ENCODE results near the gene HPCAL1. TPM values are rescaled to one million over a fixed set of nuclear protein-coding genes. Genes with fewer than 3 reads are reported as not detected.
A peak's percentile ranks its signal among the peaks of the same experiment; 100 is the strongest.

The HPCAL1 gene
- total and polyA plus RNA-seq, 8 donors: 58.1 to 108 (median 72.1) TPM

DNA sequence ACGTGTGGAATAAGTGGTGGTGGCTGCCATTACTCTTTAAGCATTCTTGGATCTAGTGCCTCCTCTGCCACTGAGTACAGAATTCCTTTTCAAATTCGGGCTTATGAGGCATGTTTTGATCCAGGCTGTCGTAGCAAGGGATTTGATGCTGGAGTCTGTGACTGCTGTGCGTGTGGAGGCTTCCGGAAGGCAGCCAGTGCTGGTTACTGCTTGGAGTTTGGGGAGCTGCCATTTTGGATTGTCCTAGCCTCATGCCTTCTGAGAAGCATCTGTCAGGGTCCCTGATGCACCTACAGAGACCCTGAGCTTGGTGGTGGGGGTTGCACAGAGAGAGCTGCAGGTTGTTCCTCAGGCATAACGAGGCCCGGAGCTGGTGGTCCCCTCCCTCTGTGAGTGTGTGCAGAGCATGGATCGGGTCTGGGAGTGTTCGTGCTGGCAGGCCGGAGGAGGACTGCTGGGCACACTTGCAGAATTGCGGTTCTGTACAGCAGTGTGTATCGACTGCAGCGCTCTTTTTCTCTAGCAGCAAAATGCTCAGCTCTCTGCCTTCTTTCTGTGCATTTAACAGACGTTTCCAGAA is 7.7 kb downstream of the HPCAL1 start:
- Histone ChIP-seq H3K27me3 (no peaks in the 10 kb centered on the region), H3K4me3 (no peak overlapping the region), H3K4me1 (peaks cover 15 to 29% of the 10 kb centered on the region in 2 donors), H3K9me3 (no peaks in the 10 kb centered on the region), H3K27ac (no peak overlapping the region), H3K36me3 (no peaks in the 10 kb centered on the region)
- intact Hi-C loops (cut with DNase I): no loop called here
- DNase-seq (no peak), ATAC-seq (no peak)
- TF ChIP-seq, protein P1, sequence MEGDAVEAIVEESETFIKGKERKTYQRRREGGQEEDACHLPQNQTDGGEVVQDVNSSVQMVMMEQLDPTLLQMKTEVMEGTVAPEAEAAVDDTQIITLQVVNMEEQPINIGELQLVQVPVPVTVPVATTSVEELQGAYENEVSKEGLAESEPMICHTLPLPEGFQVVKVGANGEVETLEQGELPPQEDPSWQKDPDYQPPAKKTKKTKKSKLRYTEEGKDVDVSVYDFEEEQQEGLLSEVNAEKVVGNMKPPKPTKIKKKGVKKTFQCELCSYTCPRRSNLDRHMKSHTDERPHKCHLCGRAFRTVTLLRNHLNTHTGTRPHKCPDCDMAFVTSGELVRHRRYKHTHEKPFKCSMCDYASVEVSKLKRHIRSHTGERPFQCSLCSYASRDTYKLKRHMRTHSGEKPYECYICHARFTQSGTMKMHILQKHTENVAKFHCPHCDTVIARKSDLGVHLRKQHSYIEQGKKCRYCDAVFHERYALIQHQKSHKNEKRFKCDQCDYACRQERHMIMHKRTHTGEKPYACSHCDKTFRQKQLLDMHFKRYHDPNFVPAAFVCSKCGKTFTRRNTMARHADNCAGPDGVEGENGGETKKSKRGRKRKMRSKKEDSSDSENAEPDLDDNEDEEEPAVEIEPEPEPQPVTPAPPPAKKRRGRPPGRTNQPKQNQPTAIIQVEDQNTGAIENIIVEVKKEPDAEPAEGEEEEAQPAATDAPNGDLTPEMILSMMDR (IDR thresholded peaks at IDR 0.05): no peak

DNA sequence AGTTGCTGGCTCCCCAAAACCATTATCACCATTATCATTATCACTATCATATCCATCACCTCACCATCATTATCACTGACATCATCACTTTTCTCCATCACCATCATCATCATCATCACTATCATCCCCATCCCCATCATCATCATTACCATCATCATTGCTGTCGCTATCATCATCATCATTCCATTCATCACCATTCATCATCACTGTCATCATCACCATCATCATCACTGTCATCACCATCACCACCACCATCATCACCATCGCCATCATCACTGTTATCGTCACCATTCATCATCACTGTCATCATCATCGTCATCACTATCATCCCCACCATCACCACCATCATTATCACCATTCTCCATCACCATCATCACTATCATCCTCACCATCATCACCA is 9.0 kb downstream of the HPCAL1 start:
- H3K4me3 ChIP-seq: no peak overlapping the region
- H3K4me1 ChIP-seq: peaks cover 7 to 15% of the 10 kb centered on the region in 2 donors
- intact Hi-C loops (cut with DNase I): no loop called here
- H3K27ac ChIP-seq: no peak overlapping the region
- H3K36me3 ChIP-seq: no peaks in the 10 kb centered on the region
- DNase-seq: no peak
- H3K9me3 ChIP-seq: no peaks in the 10 kb centered on the region
- no peaks in the 10 kb centered on the region for H3K27me3 ChIP-seq
- TF ChIP-seq, protein P1 (IDR thresholded peaks at IDR 0.05): no peak
- ATAC-seq: no peak

DNA sequence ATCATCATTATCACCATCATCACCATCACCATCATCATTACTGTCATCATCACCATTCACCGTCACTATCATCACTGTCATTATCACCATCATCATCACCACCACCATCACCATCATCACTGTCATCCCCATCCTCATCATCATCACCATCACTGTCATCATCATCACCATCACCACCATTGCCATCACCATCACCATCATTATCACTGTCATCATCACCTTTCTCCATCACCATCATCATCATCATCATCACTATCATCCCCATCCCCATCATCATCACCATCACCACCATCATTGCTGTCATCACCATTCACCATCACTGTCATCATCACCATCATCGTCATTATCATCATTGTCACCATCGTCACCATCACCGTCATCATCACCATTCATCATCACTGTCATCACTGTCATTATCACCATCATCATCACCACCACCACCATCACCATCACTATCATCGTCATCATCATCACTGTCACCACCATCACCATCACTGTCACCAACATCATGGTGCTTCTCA is 9.8 kb downstream of the HPCAL1 start:
- DNase-seq (no peak), ATAC-seq (no peak)
- H3K36me3 ChIP-seq: no peaks in the 10 kb centered on the region
- no peaks in the 10 kb centered on the region for H3K27me3 ChIP-seq
- H3K9me3 ChIP-seq: no peaks in the 10 kb centered on the region
- no peak overlapping the region for H3K4me3 ChIP-seq
- H3K27ac ChIP-seq: no peak overlapping the region
- H3K4me1 ChIP-seq: peaks cover 3 to 8% of the 10 kb centered on the region in 2 donors
- TF ChIP-seq, protein P1 (IDR thresholded peaks at IDR 0.05): no peak
- intact Hi-C loops (cut with DNase I): no loop called here

DNA sequence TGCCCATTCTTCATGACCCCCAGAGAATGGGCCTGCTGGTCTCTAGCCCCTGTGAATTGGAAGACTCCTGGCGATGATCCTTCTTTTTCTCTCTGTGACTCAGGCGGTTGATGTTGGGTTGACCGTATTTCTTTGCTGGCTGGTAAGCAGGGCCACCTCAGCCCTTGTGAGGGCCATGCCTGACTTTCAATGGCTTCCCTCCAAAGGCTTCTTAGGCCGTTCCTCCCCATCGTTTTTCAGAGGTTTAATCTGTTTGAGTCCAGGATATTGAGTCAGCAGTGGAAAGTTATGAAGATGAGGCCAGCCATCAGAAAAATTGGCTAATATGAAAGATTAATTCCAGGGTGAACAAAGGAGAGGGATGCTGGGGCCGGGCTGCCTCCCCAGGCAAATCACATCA is 13.6 kb downstream of the HPCAL1 start:
- H3K4me3 ChIP-seq: no peak overlapping the region
- H3K4me1 ChIP-seq: no peaks in the 10 kb centered on the region
- H3K27ac ChIP-seq: peak overlapping the region in 1 of 2 donors; percentile 6
- H3K36me3 ChIP-seq: no peaks in the 10 kb centered on the region
- TF ChIP-seq, protein P1 (IDR thresholded peaks at IDR 0.05): no peak
- ATAC-seq (peak; percentile 18), DNase-seq (no peak)
- H3K27me3 ChIP-seq: no peaks in the 10 kb centered on the region
- intact Hi-C loops (cut with DNase I): no loop called here
- no peaks in the 10 kb centered on the region for H3K9me3 ChIP-seq

DNA sequence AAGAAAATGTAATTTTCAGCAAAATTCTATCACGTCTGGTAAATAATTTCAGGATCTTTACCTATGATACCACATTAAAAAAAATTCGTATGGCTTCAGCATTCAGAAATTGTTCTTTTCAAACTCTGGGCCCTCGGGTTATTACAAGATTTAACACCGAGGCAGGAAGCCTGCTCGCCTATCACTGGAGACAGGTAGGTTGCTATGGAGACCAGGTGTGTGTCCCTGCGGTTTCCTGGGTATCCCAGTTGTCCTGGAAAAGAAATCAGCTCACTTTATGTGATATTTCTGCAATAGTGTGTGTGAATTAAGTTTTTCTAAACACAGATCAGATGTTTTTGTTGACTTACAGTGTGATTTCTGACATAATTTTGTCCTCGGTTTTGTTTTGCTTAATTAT is 14.2 kb downstream of the HPCAL1 start:
- peak overlapping the region in 1 of 2 donors; percentile 6 for H3K27ac ChIP-seq
- H3K4me1 ChIP-seq: no peaks in the 10 kb centered on the region
- H3K9me3 ChIP-seq: no peaks in the 10 kb centered on the region
- H3K27me3 ChIP-seq: no peaks in the 10 kb centered on the region
- TF ChIP-seq, protein P1 (IDR thresholded peaks at IDR 0.05): no peak
- DNase-seq: no peak
- no peak overlapping the region for H3K4me3 ChIP-seq
- no peaks in the 10 kb centered on the region for H3K36me3 ChIP-seq
- intact Hi-C loops (cut with DNase I): no loop called here
- no peak for ATAC-seq

All from left lung (tissue), 10 donors.